Measurements from ENCODE around the gene TNN.

Gene TNN

GRCh38 chr1:175116210-175116798 lies 48.7 kb downstream of the TNN start:
- DNase-seq (ENCODE audit: low read depth in 2 of 2) = no peak

DNA sequence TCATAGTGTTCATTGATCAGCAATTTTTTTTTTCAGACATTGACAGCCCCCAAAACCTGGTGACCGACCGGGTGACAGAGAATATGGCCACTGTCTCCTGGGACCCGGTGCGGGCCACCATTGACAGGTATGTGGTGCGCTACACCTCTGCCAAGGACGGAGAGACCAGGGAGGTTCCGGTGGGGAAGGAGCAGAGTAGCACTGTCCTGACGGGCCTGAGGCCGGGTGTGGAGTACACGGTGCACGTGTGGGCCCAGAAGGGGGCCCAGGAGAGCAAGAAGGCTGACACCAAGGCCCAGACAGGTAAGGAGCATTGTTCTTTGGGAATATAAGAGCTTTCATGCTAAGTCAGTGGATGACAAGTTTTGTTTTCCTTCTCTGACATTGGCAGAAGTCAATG lies 49.3 kb downstream of the TNN start:
- DNase-seq (ENCODE audit: low read depth in 2 of 2) = no peak

GRCh38 chr1:175118375-175119367 lies 51.0 kb downstream of the TNN start:
- no peak for DNase-seq (ENCODE audit: low read depth in 2 of 2)

GRCh38 chr1:175120511-175120910 lies 52.9 kb downstream of the TNN start:
- no peak for DNase-seq (ENCODE audit: low read depth in 2 of 2)

- no peak for DNase-seq (ENCODE audit: low read depth in 2 of 2)
Observed at GRCh38 chr1:175124861-175125260, 57.2 kb downstream of the TNN start.

DNA sequence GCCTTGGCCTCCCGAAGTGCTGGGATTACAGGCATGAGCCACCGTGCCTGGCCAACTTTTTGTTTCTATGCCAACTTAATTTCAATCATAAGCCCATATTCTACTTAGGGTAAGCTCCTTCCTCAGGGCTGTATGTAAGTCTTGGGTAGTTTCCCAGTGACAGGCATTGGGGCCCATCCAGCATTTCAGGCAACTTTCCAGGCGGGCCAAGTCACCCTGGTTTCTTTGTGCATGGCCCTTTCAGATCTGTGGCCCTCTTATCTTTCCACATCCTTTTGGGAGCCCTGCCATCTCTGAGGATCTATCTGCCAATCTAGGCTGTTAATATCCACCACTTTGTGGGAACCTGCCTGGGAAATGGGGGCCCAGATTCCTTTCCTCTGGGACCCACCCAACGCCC lies 58.7 kb downstream of the TNN start:
- DNase-seq (ENCODE audit: low read depth in 2 of 2) = no peak

DNA sequence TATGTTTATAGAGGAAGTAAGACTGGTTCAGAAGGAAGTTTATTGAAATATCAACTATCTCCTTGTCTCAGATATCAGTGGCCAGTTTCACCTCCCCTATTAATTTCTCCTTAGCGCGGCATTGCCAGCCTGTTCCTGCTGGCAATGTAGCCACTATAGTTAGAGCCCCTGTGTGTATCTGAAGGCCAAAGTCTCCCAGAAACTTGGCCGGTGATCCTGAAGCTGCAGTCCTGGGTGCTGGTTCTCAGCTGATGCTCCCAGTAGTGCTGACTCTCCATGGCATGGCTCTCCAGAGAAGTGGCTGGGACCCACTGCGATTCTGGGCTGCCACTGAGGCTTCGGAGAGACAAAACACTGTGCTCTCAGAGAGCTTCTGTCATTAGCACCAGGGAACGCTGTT lies 59.9 kb downstream of the TNN start:
- DNase-seq (ENCODE audit: low read depth in 2 of 2) = no peak

DNA sequence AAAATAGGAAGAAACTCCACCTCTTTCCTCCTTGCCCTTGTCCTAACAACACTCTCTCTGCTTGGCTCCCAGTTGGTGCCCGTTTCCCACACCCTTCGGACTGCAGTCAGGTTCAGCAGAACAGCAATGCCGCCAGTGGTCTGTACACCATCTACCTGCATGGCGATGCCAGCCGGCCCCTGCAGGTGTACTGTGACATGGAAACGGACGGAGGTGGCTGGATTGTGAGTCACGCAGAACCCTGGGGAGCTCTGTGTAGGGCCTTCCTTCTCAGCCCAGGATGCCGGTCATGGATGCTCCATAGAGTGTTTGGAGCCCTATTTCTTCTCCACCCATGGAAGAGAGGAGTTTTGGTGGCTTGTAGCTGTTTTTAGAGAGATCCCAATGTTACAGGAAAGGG lies 60.9 kb downstream of the TNN start:
- no peak for DNase-seq (ENCODE audit: low read depth in 2 of 2)

DNA sequence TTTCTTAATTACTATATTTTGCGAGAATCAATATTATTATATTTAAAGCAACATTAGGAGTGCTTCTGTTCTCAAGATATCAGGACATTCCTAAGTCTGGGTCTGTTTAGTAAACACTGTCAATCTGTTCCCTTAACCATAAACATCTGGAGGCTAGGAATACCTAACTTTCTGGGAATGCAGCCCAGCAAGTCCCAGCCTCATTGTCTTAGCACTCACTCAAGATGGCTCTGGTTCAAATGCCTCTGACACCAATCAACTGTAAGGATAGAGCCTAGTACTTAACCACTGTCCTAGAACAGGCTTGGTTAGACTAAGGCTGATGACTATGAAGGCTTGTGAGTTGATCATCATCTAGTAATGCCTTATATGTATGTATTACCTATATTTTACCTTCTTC lies 61.5 kb downstream of the TNN start:
- DNase-seq (ENCODE audit: low read depth in 2 of 2) = peak; percentile 81 to 83

DNA sequence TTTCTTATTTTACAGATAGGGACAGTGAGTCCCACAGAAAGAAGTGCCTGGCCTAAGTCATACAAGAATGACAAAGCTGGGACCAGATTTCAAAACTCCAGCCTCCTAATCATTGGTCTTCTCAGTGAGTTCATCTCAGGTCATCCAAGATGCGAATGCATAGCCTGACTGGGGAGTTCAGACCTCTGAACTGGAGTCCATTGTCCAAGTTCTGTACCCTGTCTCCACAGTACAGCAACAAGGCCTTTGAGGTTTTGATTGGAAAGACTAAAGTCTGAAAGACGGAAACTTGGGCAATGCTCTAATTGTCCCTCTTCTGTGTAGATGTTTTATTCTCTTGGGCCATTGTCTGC lies 62.0 kb downstream of the TNN start:
- DNase-seq (ENCODE audit: low read depth in 2 of 2) = no peak

DNA sequence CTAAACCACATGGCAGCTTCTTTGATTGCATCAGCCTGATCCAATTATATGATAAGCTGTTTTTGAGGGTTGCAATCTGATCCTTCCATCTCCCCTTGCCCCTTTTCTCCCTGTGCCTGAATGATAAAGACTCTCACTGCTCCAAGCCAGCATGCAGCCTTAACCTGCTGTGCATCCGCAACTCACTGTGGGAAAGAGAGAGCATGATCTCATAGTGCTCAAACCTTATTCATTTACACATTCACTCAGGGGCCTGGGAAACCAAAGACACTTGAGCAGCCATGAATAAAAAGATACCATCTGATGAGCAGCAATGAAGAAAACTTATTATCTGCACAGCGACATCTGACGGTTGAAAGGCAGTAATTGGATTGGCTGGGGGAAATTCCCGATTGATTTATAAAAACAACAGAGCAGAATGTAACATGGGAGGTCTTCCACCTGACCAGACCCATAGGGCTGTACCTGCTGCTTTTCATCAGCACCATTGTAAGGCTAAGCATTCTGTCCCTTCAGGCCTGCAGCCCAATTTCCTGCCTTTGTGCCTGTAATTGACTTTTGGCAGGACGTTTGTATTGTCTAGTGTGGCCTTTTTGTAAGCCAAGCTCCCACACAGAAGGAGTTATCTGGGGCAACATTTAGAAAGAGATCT lies 62.5 kb downstream of the TNN start:
- DNase-seq (ENCODE audit: low read depth in 2 of 2) = no peak

DNA sequence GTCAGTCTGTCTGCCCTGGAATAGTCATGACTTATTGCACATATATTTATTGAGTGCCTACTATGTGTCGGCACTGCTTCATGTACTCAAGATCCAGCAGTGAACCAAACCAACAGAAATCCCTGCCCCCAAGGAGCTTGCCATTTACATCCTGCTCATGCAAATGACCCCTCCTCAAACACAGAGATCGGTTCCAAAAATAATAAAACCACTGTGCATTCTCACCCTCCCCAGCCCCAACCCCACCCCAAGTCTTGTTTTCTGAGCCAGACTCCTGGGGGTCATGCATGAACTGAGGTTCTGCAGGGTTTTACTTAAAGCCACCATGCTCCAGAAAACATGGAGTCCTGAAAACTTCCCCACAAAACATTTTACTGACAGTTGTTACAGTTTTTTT lies 63.0 kb downstream of the TNN start:
- no peak for DNase-seq (ENCODE audit: low read depth in 2 of 2)

DNA sequence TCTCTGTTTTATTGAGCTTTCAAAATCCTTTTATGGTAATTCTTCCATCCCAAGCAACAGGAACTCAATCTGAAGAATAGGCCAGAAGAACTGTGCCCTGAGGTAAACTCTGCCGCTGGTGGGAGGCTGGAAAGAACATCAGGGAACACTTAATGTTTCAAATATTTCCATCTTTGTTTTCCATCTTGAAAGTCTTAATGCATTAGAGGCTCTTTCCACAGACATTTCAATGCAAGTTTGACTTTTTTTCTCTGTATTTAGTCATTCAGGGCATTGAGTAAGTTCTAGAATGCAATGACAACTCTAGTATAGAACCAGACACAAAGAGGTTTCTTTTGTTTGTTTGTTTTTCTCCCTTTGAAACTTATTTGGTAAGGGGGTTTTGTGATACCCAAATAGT lies 63.5 kb downstream of the TNN start:
- no peak for DNase-seq (ENCODE audit: low read depth in 2 of 2)

DNA sequence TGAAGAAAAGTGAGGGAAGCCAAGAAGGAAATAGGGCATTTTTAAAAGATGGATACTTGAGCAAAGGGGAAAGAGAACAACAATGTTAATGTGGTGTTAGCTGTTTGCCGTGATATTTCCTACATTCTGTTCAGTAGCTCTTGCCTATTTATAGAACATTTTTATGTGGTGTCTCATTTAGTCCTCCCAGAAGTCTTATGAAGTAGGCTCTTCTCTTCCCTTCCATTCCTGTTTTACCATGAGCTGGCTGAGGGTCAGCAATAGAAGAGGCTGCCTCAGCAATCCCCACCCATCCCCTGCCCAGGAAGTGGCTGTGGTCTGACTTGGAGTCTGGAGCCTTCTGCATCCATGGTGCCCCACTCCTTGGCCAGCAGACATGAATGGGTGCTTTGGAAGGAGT lies 64.8 kb downstream of the TNN start:
- peak; percentile 43 to 54 for DNase-seq (ENCODE audit: low read depth in 2 of 2)

GRCh38 chr1:175133673-175134435 lies 66.2 kb downstream of the TNN start:
- DNase-seq (ENCODE audit: low read depth in 2 of 2) = no peak

GRCh38 chr1:175134500-175134899 lies 66.9 kb downstream of the TNN start:
- no peak for DNase-seq (ENCODE audit: low read depth in 2 of 2)

GRCh38 chr1:175136246-175136645 lies 68.6 kb downstream of the TNN start:
- no peak for DNase-seq (ENCODE audit: low read depth in 2 of 2)

DNA sequence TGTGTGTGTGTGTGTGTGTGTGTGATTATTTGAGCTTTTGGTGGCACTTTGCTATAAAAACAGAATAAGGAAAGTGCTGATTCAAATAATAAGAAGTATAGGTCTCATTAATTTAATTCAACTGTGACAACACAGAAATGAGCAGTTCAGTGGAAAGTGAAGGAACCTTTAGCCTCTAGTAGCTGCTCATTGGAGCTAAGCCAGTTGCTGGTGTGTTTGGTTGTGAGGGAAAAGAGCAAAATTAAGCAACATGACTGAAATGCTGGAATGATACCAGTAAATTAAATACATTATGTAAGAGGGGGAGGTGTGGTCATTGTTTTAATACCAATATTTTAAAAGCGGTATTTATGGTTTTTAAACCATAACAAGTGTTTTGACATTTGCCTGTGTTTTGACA lies 69.7 kb downstream of the TNN start:
- DNase-seq (ENCODE audit: low read depth in 2 of 2) = no peak

DNA sequence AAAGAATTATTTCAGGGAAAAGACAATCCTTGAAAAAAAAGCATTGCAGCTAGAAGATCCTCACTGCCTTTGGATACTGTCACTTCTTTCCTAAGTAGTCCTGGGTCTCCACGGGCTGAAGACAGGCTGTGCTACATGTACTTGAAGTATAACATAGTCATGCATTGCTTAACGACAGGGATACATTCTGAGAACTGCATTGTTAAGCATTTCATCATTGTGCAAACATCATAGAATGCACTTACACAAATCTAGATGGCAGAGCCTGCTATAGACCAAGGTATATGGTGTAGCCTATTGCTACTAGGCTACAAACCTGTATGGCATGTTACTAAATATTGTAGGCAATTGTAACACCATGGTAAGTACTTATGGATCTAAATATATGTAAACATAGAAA lies 70.9 kb downstream of the TNN start:
- no peak for DNase-seq (ENCODE audit: low read depth in 2 of 2)

DNA sequence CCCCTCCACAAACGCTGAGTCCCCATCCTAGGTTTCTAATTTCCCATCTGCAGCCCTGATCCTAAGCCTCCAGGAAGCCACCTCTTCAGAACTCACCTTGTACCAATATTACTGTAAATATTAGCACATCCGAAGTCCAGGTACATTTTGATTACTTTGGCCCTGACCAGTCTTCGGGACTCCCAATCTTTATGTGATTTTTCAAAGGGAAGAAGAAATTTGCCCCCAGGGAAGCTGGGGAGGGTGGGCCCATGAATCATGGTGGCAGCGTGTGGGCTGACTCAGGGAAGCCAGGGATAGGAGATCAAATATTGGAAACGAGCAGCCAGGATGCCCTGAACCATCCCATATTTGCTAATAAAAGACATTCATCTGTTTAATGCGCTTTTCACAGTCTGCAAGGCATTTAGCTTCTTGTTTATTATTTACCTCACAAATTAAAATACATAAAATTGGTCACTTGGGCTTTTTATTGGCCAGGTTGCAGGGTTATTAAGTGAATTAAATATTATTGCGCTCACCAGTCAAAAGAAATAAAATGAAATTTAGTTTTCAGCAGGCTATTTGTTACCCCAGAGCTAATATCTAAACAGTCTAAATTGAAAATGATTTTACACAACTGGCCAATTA lies 78.4 kb downstream of the TNN start:
- no peak for DNase-seq (ENCODE audit: low read depth in 2 of 2)

GRCh38 chr1:175146529-175147213 lies 79.0 kb downstream of the TNN start:
- no peak for DNase-seq (ENCODE audit: low read depth in 2 of 2)
